ENCODE measurements around the gene SMARCC1.

- TF ChIP-seq REST (IDR thresholded peaks at IDR 0.05; ENCODE audit: insufficient replicate concordance, low read depth) (no peak), CTCF (IDR thresholded peaks at IDR 0.05; ENCODE audit: insufficient read depth, low read length) (no peak)
Observed at GRCh38 chr3:47579875-47580274, 201.8 kb downstream of the SMARCC1 start.

Measured in HL-60 (cell line).